Lung (tissue), 12 donors: ENCODE results near the gene MYO5B. TPM values are rescaled to one million over a fixed set of nuclear protein-coding genes. Genes with fewer than 3 reads are reported as not detected.
A peak's percentile ranks its signal among the peaks of the same experiment; 100 is the strongest.

Experiments used
- ATAC-seq: fragments of 200-7000 bp; cut with Tn5 transposase; one replicate; pipeline ENCODE4 v1.9.1; 2020; ENCODE audit warnings: moderate number of reproducible peaks; ENCODE audit not compliant: insufficient read depth, low FRiP score
- DNase-seq, 3 donors: peaks; one replicate each; pipeline ENCODE4 v3.0.0-alpha.2; 2013 to 2017
- H3K27ac ChIP-seq, 2 donors: one replicate each; pipeline ENCODE4 v1.5.1; 2013; ENCODE audit warnings: mild to moderate bottlenecking in 2 of 2, moderate library complexity in 2 of 2, control low read depth in 1 of 2, inconsistent platforms in 1 of 2, low read depth in 1 of 2, low read length in 1 of 2
- H3K27me3 ChIP-seq, 3 donors: one replicate each; pipeline ENCODE4 v1.5.1; 2013; ENCODE audit warnings: low read length in 2 of 3; ENCODE audit not compliant: control insufficient read depth in 3 of 3, insufficient read depth in 3 of 3
- H3K36me3 ChIP-seq, 4 donors: one replicate each; pipeline ENCODE4 v1.5.1; 2013; ENCODE audit warnings: low read length in 4 of 4, mild to moderate bottlenecking in 1 of 4, moderate library complexity in 1 of 4; ENCODE audit not compliant: control insufficient read depth in 4 of 4, insufficient read depth in 4 of 4
- H3K4me1 ChIP-seq, 5 donors: one replicate each; pipeline ENCODE4 v1.5.1; 2013; ENCODE audit warnings: low read length in 5 of 5, mild to moderate bottlenecking in 2 of 5, moderate library complexity in 1 of 5; ENCODE audit not compliant: control insufficient read depth in 5 of 5, insufficient read depth in 5 of 5
- H3K4me3 ChIP-seq: one replicate; pipeline ENCODE4 v1.5.1; 2013; ENCODE audit warnings: mild to moderate bottlenecking, control low read depth, moderate library complexity
- H3K9ac ChIP-seq, 2 donors: one replicate each; pipeline ENCODE4 v1.5.1; 2013; ENCODE audit warnings: low read length in 2 of 2, control low read depth in 1 of 2; ENCODE audit not compliant: insufficient read depth in 1 of 2
- H3K9me3 ChIP-seq, 4 donors: one replicate each; pipeline ENCODE4 v1.5.1; 2013; ENCODE audit warnings: low read length in 3 of 4, mild to moderate bottlenecking in 1 of 4, moderate library complexity in 1 of 4; ENCODE audit not compliant: control insufficient read depth in 4 of 4, insufficient read depth in 3 of 4
- CTCF ChIP-seq: IDR thresholded peaks from 2 replicates; pipeline ENCODE4 v1.5.1; 2012; ENCODE audit warnings: mild to moderate bottlenecking; ENCODE audit errors: control extremely low read depth, extremely low read depth
- WGBS, 2 donors: extraction: QIAGEN DNeasy Blood & Tissue Kit; methylation state at CpG; one replicate each; pipeline ENCODE4 v1.1.7; 2013; 5-methylcytosine and 5-hydroxymethylcytosine counted together
- polyA plus RNA-seq, 2 donors: library from polyadenylated mRNA; stranded (reverse); fragments of 200-250 nt; gene quantifications; one replicate each; pipeline ENCODE4 v1.2.1, GENCODE V29; 2013
- total RNA-seq, 2 donors: library from RNA; depleted of rRNA in 1 of 2; stranded (reverse); fragments of >200 nt in 1 of 2; gene quantifications; one replicate each; pipeline ENCODE4 v1.2.1, GENCODE V29; 2014 to 2021
- donor health status: control.
- donor health status: control.
- donor health status: Bipolar disorder and iron deficiency.
- donor health status: healthy.
- donor health status: DM: yes; HTN: yes; CAD: no.

MYO5B gene
- total and polyA plus RNA-seq, 4 donors, result 9.7 to 25.6 (median 19.7) TPM

DNA sequence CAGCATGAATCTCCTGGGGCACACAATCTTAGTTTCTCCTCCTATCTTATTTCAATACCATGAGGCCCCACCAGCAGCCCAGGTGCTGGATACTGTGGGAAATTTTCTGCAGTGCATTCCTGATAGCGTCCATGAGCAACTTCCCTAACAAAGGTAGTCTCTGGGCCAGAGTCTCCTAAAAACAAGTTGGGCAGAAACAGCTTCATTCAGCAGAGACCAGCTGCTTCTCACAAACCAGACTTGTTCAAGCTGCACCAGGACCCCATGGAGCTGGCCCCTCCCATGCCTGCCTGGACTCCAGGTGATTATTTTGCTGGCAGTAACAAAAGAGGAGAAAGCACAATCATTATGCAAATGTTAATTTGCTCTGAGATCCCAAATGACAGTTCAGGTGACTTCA lies 31.4 kb downstream of the MYO5B start:
- Histone ChIP-seq H3K4me3 (no peak overlapping the region), H3K36me3 (no peaks in the 10 kb centered on the region), H3K9ac (no peak overlapping the region), H3K27ac (no peak overlapping the region), H3K9me3 (peaks cover 0 to 2% (median 0%) of the 10 kb centered on the region in 4 donors), H3K27me3 (no peaks in the 10 kb centered on the region), H3K4me1 (peaks cover 0 to 13% (median 0%) of the 10 kb centered on the region in 5 donors)
- no peak for TF ChIP-seq CTCF
- ATAC-seq (no peak), DNase-seq (no peak)
- 73 to 77% methylated on average over 1 of the region's 1 CpG for WGBS, 2 donors

DNA sequence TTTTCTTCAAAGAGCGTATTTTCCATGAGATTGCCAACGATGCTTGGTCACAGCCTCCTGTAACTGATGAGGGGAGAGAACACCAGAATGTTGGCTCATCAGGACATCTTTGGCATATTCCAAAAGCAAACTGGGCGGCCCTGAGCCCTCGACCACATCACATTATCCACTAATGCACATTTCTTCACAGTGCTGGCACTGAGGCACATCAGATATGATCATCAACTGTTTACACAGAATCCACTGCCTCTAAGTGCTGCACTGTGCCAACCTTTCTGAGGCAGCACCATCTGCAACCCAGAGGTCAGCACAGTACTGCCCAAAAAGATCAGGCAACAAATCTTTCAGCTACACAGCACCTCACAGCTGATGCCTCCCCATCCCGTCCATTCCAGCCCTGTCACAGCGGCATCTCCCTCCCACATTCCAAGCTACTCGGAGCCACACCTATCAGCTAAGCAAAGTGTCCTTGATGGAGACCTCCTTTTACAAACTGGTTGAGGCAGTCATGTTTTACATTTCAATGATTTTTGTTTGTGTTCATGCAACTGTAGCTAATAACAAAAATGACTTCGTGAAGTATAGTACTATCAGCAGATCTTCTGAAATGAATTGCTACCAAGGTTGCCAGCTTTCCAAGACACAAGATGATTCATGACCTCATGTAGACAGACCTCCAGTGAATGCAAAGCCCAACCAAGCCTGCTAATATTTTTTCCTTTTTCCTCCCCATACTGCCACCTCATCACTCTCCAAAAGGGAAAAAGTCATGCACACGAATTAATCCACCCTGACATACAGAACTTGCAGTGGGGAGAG lies 32.3 kb downstream of the MYO5B start:
- 53 to 67% methylated on average over 9 of the region's 9 CpGs for WGBS, 2 donors
- peak overlapping the region in 1 of 2 donors; percentile 69 for H3K27ac ChIP-seq

DNA sequence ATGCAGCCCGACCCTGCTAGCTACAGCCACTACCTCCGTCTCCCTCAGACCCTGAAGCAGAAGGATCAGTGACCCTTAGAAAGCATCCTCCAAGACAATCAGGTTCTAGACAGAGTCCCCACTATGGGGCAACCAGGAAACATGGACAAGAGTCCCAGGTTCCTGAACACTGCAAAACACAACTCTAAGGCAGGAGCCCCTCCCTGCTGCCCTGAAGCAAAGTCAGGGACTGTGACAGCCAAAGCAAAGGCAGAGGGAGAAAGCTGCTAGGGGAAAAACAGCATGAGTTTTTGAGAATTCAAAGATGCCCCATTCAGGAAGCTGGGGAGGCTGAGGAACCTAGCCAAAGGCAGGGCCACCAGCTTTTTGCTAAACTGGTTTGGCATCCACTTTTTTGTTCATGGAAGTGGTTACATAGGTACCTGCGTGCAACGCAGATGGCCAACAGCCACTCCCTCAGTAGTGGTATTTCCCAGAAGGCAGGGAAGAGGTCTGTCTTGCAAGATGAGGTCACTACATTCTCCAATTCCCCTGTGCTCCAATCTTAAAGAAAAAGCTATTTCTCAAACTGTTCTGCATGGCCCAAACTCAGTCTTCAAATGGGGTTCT lies 33.2 kb downstream of the MYO5B start:
- H3K9ac ChIP-seq, result no peak overlapping the region
- H3K4me1 ChIP-seq, result peaks cover 0 to 13% (median 0%) of the 10 kb centered on the region in 5 donors
- no peaks in the 10 kb centered on the region for H3K27me3 ChIP-seq
- peaks cover 0 to 2% (median 0%) of the 10 kb centered on the region in 4 donors for H3K9me3 ChIP-seq
- H3K27ac ChIP-seq, result no peak overlapping the region
- no peak for ATAC-seq
- no peak overlapping the region for H3K4me3 ChIP-seq
- H3K36me3 ChIP-seq, result no peaks in the 10 kb centered on the region
- WGBS, 2 donors, result 64 to 88% methylated on average over 4 of the region's 4 CpGs
- DNase-seq, result peak in 2 of 3 donors; percentile 23 to 42
- TF ChIP-seq CTCF, result no peak

More for the DNA sequence above, 32.3 kb downstream of the MYO5B start:
- peaks cover 0 to 2% (median 0%) of the 10 kb centered on the region in 4 donors for H3K9me3 ChIP-seq
- peaks cover 0 to 13% (median 0%) of the 10 kb centered on the region in 5 donors for H3K4me1 ChIP-seq
- H3K36me3 ChIP-seq, result no peaks in the 10 kb centered on the region
- no peak for ATAC-seq
- H3K27me3 ChIP-seq, result no peaks in the 10 kb centered on the region
- no peak overlapping the region for H3K4me3 ChIP-seq
- no peak for TF ChIP-seq CTCF
- no peak overlapping the region for H3K9ac ChIP-seq
- peak in 1 of 3 donors; percentile 9 for DNase-seq
